NCI-H1436 (cell line): Measurements from ENCODE around the gene TMEM165.

Experiments
- DNase-seq: peaks from one replicate; lab custom pipeline; 2025; lab: John Stamatoyannopoulos, UW

Gene TMEM165

GRCh38 chr4:55458611-55459010 is 62.9 kb downstream of the TMEM165 start:
- no peak for DNase-seq

GRCh38 chr4:55466001-55466400 is 70.2 kb downstream of the TMEM165 start:
- DNase-seq = no peak

GRCh38 chr4:55468724-55469123 is 73.0 kb downstream of the TMEM165 start:
- DNase-seq = no peak

- DNase-seq = no peak
Observed at GRCh38 chr4:55469979-55470378, 74.2 kb downstream of the TMEM165 start.
